Motor neuron (in vitro differentiated cells): ENCODE data around the gene ZBTB25. TPM values are rescaled to one million over a fixed set of nuclear protein-coding genes. Genes with fewer than 3 reads are reported as not detected.

Source experiments
- ATAC-seq, 8 experiments: fragments of 200-7000 bp; cut with Tn5 transposase; replicated peaks in 6 of 8; 2 replicates each; pipeline ENCODE4 v1.8.0; 2021; ENCODE audit warnings: mild to moderate bottlenecking in 8 of 8, moderate library complexity in 8 of 8
- H3K27ac ChIP-seq, 2 donors: fragments of 250-450 bp; sonication (Bioruptor Pico); 2 replicates each; pipeline ENCODE4 v1.9.0; 2021; ENCODE audit warnings: antibody characterized with exemption in 2 of 2, mild to moderate bottlenecking in 2 of 2, moderate library complexity in 1 of 2
- H3K4me1 ChIP-seq, 2 donors: fragments of 250-450 bp; sonication (Bioruptor Pico); replicated peaks in 1 of 2; 2 replicates each; pipeline ENCODE4 v1.6.1; 2021; ENCODE audit warnings: antibody characterized with exemption in 2 of 2, mild to moderate bottlenecking in 2 of 2, moderate library complexity in 1 of 2
- H3K4me3 ChIP-seq, 5 donors: fragments of 250-450 bp; sonication (Bioruptor Pico); 2 replicates each; pipeline ENCODE4 v1.9.0; 2021; ENCODE audit warnings: antibody characterized with exemption in 5 of 5, mild to moderate bottlenecking in 5 of 5, moderate library complexity in 4 of 5
- WGBS, 10 experiments: fragments of 450-650 bp; shearing (Covaris generic); methylation state at CpG; one replicate each; pipeline ENCODE4 v1.0.0; 2022; 5-methylcytosine and 5-hydroxymethylcytosine counted together
- in situ Hi-C, 9 experiments: fragments of 400-800 bp; cut with MboI; loops; one replicate each; pipeline ENCODE4 v1.15.0; 2021; ENCODE audit warnings: low sequenced_read_pairs in 9 of 9, low pct_unique_long_range_greater_than_20kb in 2 of 9; ENCODE audit not compliant: unreplicated experiment in 9 of 9
- total RNA-seq, 8 experiments: library from RNA; unstranded; fragments of 300-600 nt; gene quantifications; 2 replicates each; pipeline versions ENCODE4 v1.2.3 to v1.2.4, GENCODE V29; 2022

Gene ZBTB25
- total RNA-seq, 8 experiments from 2014 or later: 4.3 to 15.1 (median 10.4) TPM

- no peak for ATAC-seq
- in situ Hi-C loops: no loop called here
- WGBS, 10 experiments: 0 to 50% (median 21%) methylated on average over 1 to 6 of the region's 6 CpGs; no CpG with 5 or more reads in 2 of the 10 experiments
- Histone ChIP-seq H3K4me3 (peak overlapping the region; percentile 51 to 90 (median 79)), H3K4me1 (peaks cover 5 to 7% of the 10 kb centered on the region in 2 donors), H3K27ac (no peak overlapping the region)
These were observed 39.0 kb downstream of the ZBTB25 start for GRCh38 chr14:64464651-64465050.

- no peak overlapping the region for H3K27ac ChIP-seq
- ATAC-seq: no peak
- WGBS, 10 experiments: 90 to 100% (median 97%) methylated on average over 2 to 6 of the region's 6 CpGs; no CpG with 5 or more reads in 2 of the 10 experiments
- in situ Hi-C loops: no loop called here
- H3K4me3 ChIP-seq: no peak overlapping the region
- peaks cover 5 to 7% of the 10 kb centered on the region in 2 donors for H3K4me1 ChIP-seq
These were observed 39.8 kb downstream of the ZBTB25 start for GRCh38 chr14:64463873-64464272.

GRCh38 chr14:64463195-64463594 lies 40.4 kb downstream of the ZBTB25 start:
- H3K27ac ChIP-seq: no peak overlapping the region
- no peak overlapping the region for H3K4me3 ChIP-seq
- ATAC-seq: no peak
- WGBS, 10 experiments: 80 to 100% (median 94%) methylated on average over 1 to 2 of the region's 2 CpGs; no CpG with 5 or more reads in 6 of the 10 experiments
- in situ Hi-C loops: no loop called here
- peaks cover 5 to 7% of the 10 kb centered on the region in 2 donors for H3K4me1 ChIP-seq

GRCh38 chr14:64461221-64461620 lies 42.4 kb downstream of the ZBTB25 start:
- Histone ChIP-seq H3K27ac (no peak overlapping the region), H3K4me1 (peaks cover 5 to 7% of the 10 kb centered on the region in 2 donors), H3K4me3 (no peak overlapping the region)
- 60 to 100% (median 100%) methylated on average over 1 to 3 of the region's 3 CpGs; no CpG with 5 or more reads in 5 of the 10 experiments for WGBS, 10 experiments
- in situ Hi-C loops: no loop called here
- no peak for ATAC-seq

- ATAC-seq: peak in 3 of 8 experiments; percentile 91 to 94 (median 93)
- WGBS, 10 experiments: 15 to 100% (median 50%) methylated on average over 1 to 4 of the region's 4 CpGs; no CpG with 5 or more reads in 2 of the 10 experiments
- Histone ChIP-seq H3K27ac (no peak overlapping the region), H3K4me3 (no peak overlapping the region), H3K4me1 (peaks cover 3 to 5% of the 10 kb centered on the region in 2 donors)
- in situ Hi-C loops: no loop called here
These were observed 44.1 kb downstream of the ZBTB25 start for GRCh38 chr14:64459405-64460136.

- Histone ChIP-seq H3K4me1 (no peaks in the 10 kb centered on the region), H3K27ac (no peak overlapping the region), H3K4me3 (no peak overlapping the region)
- 85 to 100% (median 94%) methylated on average over 1 to 10 of the region's 10 CpGs; no CpG with 5 or more reads in 1 of the 10 experiments for WGBS, 10 experiments
- in situ Hi-C loops: no loop called here
- no peak for ATAC-seq
These were observed 49.0 kb downstream of the ZBTB25 start for GRCh38 chr14:64454671-64455070.

- Histone ChIP-seq H3K4me3 (no peak overlapping the region), H3K4me1 (peaks cover 5 to 12% of the 10 kb centered on the region in 2 donors), H3K27ac (no peak overlapping the region)
- in situ Hi-C loops: no loop called here
- no peak for ATAC-seq
- 83 to 100% (median 100%) methylated on average over 1 to 2 of the region's 2 CpGs; no CpG with 5 or more reads in 5 of the 10 experiments for WGBS, 10 experiments
These were observed 53.4 kb downstream of the ZBTB25 start for GRCh38 chr14:64450255-64450654.

- 80 to 100% (median 100%) methylated on average over 1 to 5 of the region's 5 CpGs; no CpG with 5 or more reads in 3 of the 10 experiments for whole genome bisulfite sequencing, 10 experiments
- in situ Hi-C loops: no loop called here
- ATAC-seq: peak in 1 of 8 experiments; percentile 82
These were observed 55.6 kb downstream of the ZBTB25 start for GRCh38 chr14:64447876-64448670.

GRCh38 chr14:64444984-64445845 lies 58.4 kb downstream of the ZBTB25 start:
- in situ Hi-C loops: no loop called here
- WGBS, 10 experiments: 60 to 100% (median 75%) methylated on average over 1 to 7 of the region's 7 CpGs; no CpG with 5 or more reads in 1 of the 10 experiments
- peaks cover 22 to 23% of the 10 kb centered on the region in 2 donors for H3K4me1 ChIP-seq
- H3K27ac ChIP-seq: peak overlapping the region; percentile 21 to 55
- H3K4me3 ChIP-seq: no peak overlapping the region
- peak in 6 of 8 experiments; percentile 65 to 98 (median 91) for ATAC-seq

More at GRCh38 chr14:64447876-64448670, 55.6 kb downstream of the ZBTB25 start:
- Histone ChIP-seq H3K4me1 (peaks cover 12 to 23% of the 10 kb centered on the region in 2 donors), H3K4me3 (no peak overlapping the region), H3K27ac (no peak overlapping the region)

- Histone ChIP-seq H3K4me1 (peaks cover 22 to 23% of the 10 kb centered on the region in 2 donors), H3K4me3 (no peak overlapping the region), H3K27ac (no peak overlapping the region)
- ATAC-seq: no peak
- in situ Hi-C loops: no loop called here
- WGBS, 10 experiments: 93 to 100% (median 99%) methylated on average over 2 to 9 of the region's 11 CpGs; no CpG with 5 or more reads in 3 of the 10 experiments
These were observed 59.5 kb downstream of the ZBTB25 start for GRCh38 chr14:64444140-64444539.

GRCh38 chr14:64442300-64442988 lies 61.2 kb downstream of the ZBTB25 start:
- peaks cover 22 to 23% of the 10 kb centered on the region in 2 donors for H3K4me1 ChIP-seq
- 76 to 96% (median 88%) methylated on average over 4 to 16 of the region's 17 CpGs; no CpG with 5 or more reads in 2 of the 10 experiments for WGBS, 10 experiments
- peak in 3 of 8 experiments; percentile 48 to 81 (median 78) for ATAC-seq
- in situ Hi-C loops: no loop called here
- no peak overlapping the region for H3K4me3 ChIP-seq
- H3K27ac ChIP-seq: no peak overlapping the region

GRCh38 chr14:64440494-64440893 lies 63.1 kb downstream of the ZBTB25 start:
- no peak for ATAC-seq
- Histone ChIP-seq H3K4me3 (no peak overlapping the region), H3K4me1 (peaks cover 13 to 19% of the 10 kb centered on the region in 2 donors), H3K27ac (no peak overlapping the region)
- WGBS, 10 experiments: 85 to 100% (median 100%) methylated on average over 1 to 3 of the region's 3 CpGs
- in situ Hi-C loops: no loop called here
